D341Med (cell line): Measurements from ENCODE around the gene CD3G.
"Not testable (repeated sequence)": the region's sequence is repeated elsewhere in the genome, so short reads cannot be mapped to it uniquely, and the experiment has no call there.

Source experiments
- DNase-seq: peaks from one replicate; pipeline ENCODE4 v3.0.0; 2012; ENCODE audit warnings: low spot score

Gene CD3G

DNA sequence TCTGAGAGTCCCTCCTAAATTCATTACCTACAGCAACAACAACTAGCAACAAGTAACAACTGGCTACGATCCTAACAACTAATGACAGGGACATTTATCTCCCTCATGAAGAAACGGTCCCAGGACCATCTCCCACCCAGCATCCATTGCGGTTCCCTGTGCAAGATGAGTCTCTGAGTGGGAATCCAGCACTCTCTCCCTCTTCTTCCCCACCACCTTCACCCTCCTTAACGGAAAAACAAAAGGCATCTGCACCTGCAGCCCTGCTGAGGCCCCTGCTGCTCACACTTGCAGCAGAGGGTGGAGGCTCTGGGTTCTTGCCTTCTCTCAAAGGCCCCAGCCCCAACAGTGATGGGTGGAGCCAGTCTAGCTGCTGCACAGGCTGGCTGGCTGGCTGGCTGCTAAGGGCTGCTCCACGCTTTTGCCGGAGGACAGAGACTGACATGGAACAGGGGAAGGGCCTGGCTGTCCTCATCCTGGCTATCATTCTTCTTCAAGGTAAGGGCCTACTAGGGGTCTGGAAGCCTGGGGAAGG, at the start of gene CD3G:
Gene CD3G (plus strand): TSS at position 364 of the 535 bp plus-strand sequence. CDS start 80 bp downstream, at position 444.
- no peak for DNase-seq

DNA sequence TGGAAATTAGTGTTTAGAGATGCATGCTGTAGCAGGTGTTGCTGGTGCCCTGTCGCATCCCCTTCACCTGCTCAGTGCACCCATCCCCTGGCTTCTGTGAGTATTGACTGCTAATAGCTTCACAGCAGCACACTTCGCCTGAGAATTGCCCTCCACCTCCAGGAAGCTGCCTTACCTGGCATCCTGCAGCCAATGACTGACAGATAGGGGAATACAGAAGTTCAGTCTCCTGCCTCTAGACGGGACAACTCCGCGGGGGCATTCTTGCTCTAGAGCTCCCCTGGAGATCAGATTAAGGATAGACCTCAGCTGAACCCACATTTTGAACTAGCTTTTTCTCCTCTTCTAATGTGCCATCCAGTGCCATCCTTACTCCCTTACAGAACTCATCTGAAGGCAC, 48.9 kb upstream of the CD3G start:
- DNase-seq: no peak

DNA sequence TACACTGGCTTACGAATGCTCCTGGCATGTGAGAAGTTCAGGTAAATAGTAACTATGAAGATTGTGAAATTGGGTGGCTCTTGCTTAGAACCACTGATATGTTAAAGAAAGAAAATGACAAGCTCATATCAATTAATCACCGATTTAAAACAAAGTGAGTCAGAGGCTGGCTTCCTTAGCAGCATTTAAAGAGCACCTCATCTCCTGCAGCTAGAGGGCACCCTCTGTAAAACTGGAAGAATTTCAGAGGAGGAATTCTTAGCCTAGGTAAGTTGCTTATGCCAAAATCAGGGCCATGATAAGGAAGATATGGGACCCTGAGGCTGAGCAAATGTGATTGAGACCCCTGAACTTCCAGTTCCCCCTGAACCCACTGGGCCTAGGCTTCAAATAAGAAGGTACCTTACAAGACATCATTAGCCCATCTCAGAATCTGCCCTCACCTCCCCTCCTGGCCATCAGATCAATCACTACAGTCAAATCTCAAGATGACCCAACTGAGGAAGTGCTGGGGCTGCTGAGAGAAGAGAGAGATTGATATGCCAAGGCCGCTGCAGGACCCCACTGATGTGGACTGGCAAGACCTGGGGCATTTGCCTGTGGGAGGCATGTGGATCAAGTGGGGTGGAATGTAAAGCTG, 48.2 kb upstream of the CD3G start:
- no peak for DNase-seq

DNA sequence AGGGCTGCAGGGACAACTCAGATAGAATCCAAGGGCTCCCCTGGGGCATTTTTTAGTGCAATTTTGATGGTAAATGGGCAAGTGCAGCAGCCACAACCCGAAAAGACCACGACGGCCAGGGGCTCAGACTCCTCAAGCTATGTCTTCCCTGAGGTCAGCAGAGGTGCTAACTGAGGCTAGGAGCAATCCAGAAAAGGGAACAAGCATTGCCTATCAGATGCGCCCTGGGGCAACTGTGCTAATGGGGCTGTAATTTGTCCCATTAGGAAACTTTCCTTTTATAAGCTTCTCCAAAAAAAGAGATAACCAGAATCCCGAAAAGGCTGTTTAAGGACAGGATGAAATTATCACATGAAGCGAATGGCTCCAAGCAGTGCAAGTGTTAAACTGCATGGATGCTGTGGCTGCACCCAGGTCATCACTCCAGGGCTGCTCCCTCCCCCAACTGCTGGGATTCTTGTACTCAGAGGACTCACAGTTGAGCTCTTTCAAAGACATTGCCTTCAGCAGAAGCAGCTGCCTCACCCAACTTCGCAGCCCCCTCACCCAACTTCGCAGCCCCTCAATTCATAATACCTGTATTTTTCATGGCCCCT, 42.4 kb upstream of the CD3G start:
- DNase-seq: no peak

DNA sequence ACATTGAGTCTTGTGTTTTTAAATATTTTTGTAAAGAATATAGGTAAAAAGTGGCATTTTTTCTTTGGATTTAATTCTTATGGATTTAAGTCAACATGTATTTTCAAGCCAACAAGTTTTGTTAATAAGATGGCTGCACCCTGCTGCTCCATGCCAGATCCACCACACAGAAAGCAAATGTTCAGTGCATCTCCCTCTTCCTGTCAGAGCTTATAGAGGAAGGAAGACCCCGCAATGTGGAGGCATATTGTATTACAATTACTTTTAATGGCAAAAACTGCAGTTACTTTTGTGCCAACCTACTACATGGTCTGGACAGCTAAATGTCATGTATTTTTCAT, 39.9 kb upstream of the CD3G start:
- DNase-seq: no peak

DNA sequence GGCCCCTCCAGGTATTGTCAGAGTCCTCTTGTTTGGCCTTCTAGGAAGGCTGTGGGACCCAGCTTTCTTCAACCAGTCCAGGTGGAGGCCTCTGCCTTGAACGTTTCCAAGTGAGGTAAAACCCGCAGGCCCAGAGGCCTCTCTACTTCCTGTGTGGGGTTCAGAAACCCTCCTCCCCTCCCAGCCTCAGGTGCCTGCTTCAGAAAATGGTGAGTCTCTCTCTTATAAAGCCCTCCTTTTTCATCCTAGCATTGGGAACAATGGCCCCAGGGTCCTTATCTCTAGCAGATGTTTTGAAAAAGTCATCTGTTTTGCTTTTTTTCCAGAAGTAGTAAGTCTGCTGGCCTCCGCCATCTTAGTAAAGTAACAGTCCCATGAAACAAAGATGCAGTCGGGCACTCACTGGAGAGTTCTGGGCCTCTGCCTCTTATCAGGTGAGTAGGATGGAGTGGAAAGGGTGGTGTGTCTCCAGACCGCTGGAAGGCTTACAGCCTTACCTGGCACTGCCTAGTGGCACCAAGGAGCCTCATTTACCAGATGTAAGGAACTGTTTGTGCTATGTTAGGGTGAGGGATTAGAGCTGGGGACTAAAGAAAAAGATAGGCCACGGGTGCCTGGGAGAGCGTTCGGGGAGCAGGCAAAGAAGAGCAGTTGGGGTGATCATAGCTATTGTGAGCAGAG, 39.4 kb upstream of the CD3G start, which contains the start of gene CD3E:
Gene CD3E (plus strand): TSS at position 163 of the 681 bp plus-strand sequence. CDS start 223 bp downstream, at position 386.
- no peak for DNase-seq

DNA sequence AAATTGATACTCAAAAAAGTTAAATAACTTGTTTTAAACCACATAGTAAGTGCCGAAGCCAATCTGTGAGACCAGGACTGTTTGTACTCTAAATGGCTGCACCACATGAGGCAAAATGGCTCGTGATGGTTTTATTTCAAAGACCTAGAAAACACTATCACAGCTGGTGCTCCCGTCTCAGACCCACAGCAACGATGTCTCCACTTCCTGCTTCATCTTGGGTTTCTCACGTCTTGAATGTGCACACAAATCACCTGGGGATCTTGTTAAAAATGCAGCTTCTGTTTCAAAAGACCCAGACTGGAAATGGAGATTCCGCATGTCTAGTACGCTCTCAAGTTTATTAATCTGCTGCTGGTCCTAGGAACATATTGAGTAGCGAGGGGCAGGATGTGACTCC, 38.4 kb upstream of the CD3G start:
- DNase-seq: no peak

DNA sequence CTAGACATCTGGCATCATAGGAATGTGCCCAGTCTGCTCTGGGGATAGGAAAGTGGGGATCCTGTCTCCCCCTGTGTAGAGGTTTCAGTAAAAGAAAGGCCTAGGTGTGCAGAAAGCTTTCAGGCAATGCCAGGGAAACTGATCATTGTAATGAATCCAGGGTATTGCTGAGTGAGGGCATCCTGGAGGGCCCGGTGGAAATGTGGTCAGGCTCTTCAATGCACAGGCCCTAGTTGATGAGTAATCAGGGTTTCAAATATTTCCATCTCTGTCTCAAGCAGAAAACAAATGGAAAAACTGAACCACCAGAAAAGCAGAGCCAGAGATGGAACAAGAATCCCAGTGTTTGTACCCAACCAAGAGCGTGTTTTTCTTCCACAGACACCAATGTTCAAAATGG, 37.6 kb upstream of the CD3G start:
- no peak for DNase-seq

DNA sequence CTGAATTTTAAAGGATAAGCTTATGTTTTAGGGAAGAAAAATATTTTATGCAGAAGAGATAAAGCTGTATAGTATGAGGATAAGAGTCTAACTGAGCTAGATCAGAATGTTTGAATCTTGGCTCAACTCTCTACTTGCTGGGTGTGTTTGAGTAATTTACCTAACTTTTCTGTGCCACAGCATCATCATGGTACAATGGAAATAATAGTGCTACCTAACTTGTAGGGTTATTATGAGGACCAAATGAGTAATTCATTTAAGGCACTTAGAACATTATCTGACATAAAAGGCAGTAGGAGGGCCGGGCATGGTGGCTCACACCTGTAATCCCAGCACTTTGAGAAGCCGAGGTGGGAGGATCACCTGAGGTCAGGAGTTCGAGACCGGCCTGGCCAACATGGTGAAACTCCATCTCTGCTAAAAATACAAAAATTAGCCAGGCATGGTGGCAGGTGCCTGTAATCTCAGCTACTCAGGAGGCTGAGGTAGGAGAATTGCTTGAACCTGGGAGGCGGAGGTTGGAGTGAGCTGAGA, 35.1 kb upstream of the CD3G start:
- not testable (repeated sequence) for DNase-seq

DNA sequence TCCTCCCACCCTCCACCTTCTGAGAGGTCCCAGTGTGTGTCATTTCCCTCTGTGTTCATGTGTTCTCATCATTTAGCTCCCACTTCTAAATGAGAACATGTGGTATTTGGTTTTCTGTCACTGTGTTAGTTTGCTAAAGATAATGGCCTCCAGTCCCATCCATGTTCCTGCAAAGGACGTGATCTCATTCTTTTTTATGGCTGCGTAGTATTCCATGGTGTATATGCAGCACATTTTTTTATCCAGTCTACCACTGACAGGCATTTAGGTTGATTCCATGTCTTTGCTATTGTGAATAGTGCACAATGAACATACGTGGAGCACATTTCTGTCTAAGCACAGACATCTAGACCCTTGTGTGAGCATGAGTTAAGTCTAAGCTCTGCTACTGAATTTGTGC, 33.9 kb upstream of the CD3G start:
- DNase-seq: no peak

DNA sequence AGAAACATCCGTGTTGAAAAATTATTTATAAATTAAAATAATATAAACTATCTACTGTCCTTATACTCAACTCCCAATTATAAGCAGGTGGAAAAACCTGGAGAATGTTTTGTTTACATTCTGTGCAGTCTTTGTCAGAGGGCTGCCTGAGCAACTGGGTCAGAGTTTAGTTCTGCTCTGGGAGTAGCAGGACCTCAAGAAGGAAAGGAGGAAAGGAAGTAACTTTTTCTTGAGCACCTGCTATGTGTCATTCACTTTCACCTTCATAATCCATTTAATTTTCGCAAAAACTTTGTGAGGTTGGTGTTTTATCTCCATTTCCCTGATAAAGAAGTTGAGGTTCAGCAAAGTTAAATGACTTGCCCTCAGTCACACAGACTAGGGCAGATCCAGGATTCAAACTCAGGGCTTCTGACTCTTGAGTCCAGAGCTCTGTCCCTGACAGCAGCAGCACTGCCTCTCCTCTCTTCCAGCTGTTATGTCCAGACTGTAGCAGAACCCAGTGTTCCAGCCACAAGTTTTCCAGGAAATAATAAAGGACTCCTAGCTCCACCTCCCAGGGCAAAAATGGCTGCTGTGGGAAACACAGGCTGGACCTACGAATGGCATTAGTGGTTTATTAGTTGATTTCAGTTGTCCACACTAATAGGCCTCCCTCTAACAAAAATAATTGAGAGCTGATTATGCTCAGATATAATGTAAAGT, 33.2 kb upstream of the CD3G start:
- no peak for DNase-seq

DNA sequence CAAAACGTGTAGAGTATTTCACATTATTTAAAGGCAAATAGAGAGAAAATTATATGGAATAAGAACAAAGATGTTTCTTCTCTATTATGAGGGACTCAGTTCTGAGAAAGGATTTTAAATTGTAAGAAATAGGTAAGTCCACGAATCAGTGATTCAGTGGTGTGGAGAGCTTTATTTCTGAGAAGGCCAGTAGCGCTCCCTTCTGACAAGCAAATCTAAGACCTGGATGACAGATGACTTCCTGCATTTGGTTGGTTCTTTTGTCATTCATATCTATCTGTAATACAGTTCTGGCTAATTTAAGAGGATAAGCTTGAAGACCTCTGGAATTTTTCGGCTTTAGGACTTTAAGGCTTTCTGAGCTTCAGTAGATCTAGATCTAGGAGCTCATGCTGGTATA, 32.6 kb upstream of the CD3G start:
- DNase-seq: no peak

DNA sequence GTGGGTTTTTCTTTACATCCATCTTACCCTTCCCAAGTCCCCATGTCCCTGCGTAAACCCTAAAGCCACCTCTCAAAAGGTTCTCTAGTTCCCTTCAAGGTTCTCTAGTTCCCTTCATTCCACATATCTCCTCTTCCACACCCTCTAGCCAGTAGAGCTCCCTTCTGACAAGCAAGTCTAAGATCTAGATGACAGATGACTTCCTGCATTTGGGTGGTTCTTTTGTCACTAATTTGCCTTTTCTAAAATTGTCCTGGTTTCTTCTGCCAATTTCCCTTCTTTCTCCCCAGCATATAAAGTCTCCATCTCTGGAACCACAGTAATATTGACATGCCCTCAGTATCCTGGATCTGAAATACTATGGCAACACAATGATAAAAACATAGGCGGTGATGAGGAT, 31.8 kb upstream of the CD3G start:
- no peak for DNase-seq

DNA sequence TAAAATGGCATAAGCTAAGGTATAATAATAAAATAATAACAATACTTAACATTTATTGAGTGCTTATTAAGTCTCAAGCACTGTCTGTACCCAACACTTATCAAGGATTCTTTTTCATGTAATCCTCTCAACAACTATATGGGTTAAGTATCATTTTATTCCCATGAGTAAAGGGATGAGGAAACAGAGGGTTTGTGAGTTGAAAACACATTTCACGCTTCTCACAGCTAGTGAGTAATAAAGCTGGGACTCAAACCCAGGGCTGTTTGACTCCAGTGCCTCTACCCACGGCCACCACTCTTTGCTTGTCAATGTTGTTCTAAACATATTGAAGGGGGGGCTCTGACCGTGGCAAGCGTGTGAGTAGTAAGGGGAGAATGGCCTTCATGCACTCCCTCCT, 30.9 kb upstream of the CD3G start:
- no peak for DNase-seq

DNA sequence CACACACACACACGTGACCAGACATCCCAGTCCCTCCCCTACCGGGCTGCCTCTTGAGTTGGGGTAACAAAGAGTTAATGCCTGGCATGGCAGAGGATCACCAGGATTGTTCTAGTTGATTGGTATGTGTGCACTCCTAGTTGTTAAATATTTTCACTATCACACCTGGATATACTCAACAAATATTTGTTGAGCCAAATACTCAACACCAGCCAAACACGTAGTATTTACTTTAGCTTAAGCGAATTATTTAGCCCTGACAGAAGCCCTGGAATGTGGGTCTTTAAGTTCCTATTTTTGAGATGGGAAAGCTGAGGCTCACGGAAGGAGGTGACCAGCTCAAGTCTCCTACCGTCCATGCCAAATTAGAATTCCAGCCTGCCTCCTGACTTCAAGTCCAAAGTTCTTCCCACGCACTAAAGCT, 29.1 kb upstream of the CD3G start:
- no peak for DNase-seq

DNA sequence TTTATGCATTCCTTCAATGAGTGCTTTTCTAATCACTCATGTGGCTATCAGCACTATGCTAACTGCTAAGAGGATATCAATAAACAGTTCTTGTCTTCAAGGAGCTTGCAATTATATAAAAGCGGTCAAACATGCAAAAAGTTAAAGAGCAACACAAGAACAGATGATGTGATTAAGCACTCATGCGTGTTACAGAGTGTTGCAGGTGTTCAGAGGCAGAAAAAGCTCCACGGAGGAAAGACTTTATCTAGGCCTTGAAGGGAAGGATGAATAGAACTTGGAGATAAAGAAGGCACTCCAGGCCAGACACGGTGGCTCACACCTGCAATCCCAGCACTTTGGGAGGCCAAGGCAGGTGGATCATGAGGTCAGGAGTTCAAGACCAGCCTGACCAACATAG, 26.0 kb upstream of the CD3G start:
- no peak for DNase-seq

DNA sequence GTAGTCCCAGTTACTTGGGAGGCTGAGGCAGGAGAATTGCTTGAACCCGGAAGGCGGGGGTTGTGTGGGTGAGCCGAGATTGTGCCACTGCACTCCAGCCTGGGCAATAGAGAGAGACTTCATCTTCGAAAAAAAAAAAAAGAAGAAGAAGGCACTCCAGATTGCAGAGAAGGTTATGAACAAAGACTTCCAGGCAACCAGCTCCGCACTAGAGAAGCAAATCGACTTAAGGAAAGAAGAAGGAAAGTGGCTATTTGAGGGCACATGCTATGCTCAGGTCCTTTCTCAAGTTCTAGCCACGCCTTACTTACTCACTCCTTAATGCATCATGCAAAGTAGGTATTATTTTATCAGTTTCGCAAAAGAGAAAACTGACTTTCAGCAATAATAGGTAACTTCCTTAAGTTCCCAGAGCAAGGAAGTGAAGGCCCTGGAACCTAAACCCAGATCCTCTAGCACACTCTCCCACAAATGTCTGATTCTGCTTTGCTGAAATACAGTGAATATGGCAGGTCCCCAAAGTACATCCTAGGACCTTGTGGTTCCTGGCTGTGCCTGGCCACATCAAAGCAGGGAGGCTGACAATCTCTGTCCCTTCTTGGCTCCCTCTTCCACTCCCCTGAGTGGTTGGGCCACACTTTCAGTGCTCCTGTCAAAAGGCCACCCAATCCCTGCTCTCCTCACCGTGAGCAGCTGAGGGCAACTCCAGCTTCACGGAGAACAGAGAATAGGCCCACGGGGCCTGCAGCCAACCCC, 25.4 kb upstream of the CD3G start:
- no peak for DNase-seq

DNA sequence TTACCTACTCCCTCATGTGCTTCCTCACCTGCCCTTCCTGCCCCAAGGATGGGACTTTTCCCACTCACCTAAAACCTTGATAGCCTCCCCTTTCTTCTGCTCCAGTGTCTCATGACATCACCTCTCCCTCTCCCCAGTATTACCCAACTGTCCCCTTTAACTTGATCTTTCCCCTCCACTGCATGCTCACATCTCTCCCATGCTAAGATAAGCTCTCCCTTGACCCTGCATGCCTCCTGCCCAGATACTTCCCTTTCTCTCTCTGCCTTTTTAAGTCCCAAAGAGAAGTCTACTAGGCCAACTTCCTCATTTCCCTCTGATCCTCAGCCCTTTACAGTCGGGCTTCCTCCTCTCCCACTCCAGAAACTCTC, 24.8 kb upstream of the CD3G start:
- no peak for DNase-seq

DNA sequence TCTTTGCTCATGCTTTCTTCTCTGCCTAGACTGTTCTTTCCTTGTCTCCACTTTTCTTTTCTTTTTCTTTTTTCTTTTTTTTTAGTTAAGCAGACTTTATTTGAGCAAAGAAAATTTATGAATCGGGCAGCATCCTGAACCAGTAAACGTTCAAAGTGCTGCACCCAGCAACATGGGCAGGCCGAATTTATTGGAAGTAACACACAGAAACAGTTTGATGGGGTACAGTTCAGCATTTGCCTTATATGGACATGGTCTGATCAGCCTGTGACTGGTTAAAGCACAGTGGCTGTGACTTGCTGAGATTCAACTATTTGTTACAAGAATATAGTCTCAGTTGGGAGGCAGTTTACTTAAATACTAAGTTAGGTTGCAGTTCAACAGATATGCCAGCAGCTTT, 23.6 kb upstream of the CD3G start:
- no peak for DNase-seq

DNA sequence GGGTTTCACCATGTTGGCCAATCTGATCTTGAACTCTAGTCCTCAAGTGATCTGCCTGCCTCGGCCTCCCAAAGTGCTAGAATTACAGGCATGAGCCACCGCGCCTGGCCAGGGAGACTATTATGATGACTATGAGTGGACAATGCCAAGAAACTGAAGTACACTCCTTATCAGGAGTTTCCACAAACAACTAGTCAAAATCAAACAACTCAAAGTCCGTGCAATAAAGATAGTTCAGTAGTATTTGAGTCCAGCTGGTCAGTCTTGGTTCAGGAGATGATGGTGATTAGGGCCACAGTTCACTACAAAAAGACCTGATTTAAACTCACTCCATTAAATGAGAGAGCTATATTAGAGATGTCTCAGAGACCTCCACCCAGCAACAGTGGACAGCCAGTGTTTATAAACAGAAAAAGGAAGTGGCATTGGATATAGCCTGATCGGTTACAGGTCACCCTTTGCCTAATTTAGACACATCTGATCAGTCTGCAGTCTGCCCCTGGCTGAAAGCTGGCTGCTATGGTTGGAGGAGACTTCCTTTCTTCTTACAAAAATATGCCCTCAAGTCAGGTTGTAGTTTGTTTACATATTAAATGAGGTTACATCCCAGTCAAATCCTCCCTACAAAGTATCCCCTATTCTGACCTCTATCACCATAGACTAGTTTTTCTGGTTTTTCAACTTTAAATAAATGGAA, 22.6 kb upstream of the CD3G start:
- no peak for DNase-seq

DNA sequence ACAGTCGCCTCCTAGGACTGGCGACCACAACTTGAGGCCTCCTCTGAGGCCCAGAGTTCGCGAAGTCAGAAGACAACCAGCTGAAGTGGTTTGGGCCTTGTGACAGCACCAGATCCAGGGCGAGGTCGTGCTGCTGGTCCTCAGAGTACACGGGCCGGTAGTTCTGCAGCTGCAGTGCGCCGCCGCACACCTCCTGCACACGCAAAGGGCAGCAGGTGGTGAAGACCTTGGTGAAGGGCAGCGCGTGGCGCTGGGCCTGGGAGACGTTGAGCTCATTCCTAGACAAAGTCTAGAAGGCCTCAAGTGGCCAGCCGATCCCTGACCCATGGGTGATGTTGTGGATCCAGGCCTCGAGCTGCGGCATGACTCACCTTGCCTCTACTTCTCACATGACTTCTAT, 21.4 kb upstream of the CD3G start:
- no peak for DNase-seq
